Vagina (tissue), 2 donors: ENCODE data around the gene ZNF664. TPM values are rescaled to one million over a fixed set of nuclear protein-coding genes. Genes with fewer than 3 reads are reported as not detected.

Experiments
- DNase-seq, 2 donors: peaks; one replicate each; pipeline ENCODE4 v3.0.0-alpha.2; 2017; ENCODE audit errors: extremely low spot score in 2 of 2
- H3K27ac ChIP-seq: fragments of 200-600 bp; sonication (generic); one replicate; pipeline ENCODE4 v1.5.1; 2019
- H3K27me3 ChIP-seq: fragments of 200-600 bp; sonication (generic); one replicate; pipeline ENCODE4 v1.5.1; 2019
- H3K36me3 ChIP-seq, 2 donors: fragments of 200-600 bp; sonication (generic); one replicate each; pipeline ENCODE4 v1.5.1; 2017 to 2019
- H3K4me1 ChIP-seq: fragments of 200-600 bp; sonication (generic); one replicate; pipeline ENCODE4 v1.5.1; 2019
- H3K4me3 ChIP-seq, 2 donors: fragments of 200-600 bp; sonication (generic); 1 replicate in 1 of 2; 2 replicates in 1 of 2; pipeline ENCODE4 v1.5.1; 2016 to 2019
- H3K9me3 ChIP-seq: fragments of 200-600 bp; sonication (generic); one replicate; pipeline ENCODE4 v1.5.1; 2019
- POLR2A ChIP-seq, 2 donors: fragments of 450-650 bp; IDR thresholded peaks; one replicate each; pipeline ENCODE4 v1.6.1; 2017; ENCODE audit warnings: antibody characterized with exemption in 2 of 2, mild to moderate bottlenecking in 2 of 2, moderate library complexity in 2 of 2
- POLR2AphosphoS5 ChIP-seq, 2 donors: sonication (generic); formaldehyde crosslinking; IDR thresholded peaks; one replicate each; pipeline ENCODE4 v1.9.0; 2017; ENCODE audit warnings: antibody characterized with exemption in 2 of 2, mild to moderate bottlenecking in 2 of 2, low read depth in 1 of 2; ENCODE audit not compliant: insufficient read depth in 1 of 2
- intact Hi-C: fragments of 100-400 bp; cut with DNase I; formaldehyde crosslinking; loops from one replicate; pipeline ENCODE4 v1.15.1; 2023
- total RNA-seq: library from RNA; depleted of rRNA; stranded (reverse); fragments of >200 nt; gene quantifications from one replicate; pipeline ENCODE4 v1.2.3, GENCODE V29; 2016
- TF ChIP-seq, protein P1 (sequence below), 3 experiments: fragments of 450-650 bp in 2 of 3; fragments of 200-600 bp in 1 of 3; sonication (generic) in 1 of 3; IDR thresholded peaks; one replicate each; pipeline ENCODE4 v1.5.1; 2017 to 2019; ENCODE audit warnings: antibody characterized with exemption in 3 of 3, mild to moderate bottlenecking in 2 of 3, moderate library complexity in 2 of 3

ZNF664 gene
- total RNA-seq, 1 donor from 2014 or later: 40.5 TPM

DNA sequence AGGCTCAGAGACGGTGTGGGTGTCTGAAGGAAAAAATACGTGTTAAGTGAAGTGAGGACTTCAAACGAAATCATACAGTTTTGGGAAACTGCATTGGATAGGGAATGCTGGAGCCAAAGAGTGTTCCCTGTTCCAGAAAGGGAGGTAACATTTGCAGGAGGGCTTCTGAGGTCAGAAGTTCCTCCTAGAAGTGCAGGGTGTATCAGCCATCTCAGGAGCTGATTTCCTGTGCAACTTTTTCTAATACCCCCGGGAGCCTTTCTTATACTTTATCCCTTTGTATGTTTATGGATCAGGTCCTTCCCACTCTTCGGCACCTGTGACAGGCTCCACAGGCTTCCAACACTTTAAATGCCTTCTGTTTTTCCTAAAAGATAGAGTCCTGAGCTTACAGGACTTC, 24.9 kb downstream of the ZNF664 start:
- Histone ChIP-seq H3K4me1 (peaks cover 20% of the 10 kb centered on the region), H3K4me3 (no peak overlapping the region), H3K27me3 (no peaks in the 10 kb centered on the region), H3K36me3 (peaks cover 0 to 15% of the 10 kb centered on the region in 2 donors), H3K9me3 (no peaks in the 10 kb centered on the region), H3K27ac (no peak overlapping the region)
- TF ChIP-seq POLR2AphosphoS5 (IDR thresholded peaks at IDR 0.05; ENCODE audit: insufficient read depth in 1 of 2, low read depth in 1 of 2) (no peak), POLR2A (IDR thresholded peaks at IDR 0.05) (no peak)
- TF ChIP-seq, protein P1, sequence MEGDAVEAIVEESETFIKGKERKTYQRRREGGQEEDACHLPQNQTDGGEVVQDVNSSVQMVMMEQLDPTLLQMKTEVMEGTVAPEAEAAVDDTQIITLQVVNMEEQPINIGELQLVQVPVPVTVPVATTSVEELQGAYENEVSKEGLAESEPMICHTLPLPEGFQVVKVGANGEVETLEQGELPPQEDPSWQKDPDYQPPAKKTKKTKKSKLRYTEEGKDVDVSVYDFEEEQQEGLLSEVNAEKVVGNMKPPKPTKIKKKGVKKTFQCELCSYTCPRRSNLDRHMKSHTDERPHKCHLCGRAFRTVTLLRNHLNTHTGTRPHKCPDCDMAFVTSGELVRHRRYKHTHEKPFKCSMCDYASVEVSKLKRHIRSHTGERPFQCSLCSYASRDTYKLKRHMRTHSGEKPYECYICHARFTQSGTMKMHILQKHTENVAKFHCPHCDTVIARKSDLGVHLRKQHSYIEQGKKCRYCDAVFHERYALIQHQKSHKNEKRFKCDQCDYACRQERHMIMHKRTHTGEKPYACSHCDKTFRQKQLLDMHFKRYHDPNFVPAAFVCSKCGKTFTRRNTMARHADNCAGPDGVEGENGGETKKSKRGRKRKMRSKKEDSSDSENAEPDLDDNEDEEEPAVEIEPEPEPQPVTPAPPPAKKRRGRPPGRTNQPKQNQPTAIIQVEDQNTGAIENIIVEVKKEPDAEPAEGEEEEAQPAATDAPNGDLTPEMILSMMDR (IDR thresholded peaks at IDR 0.05): no peak
- intact Hi-C loops: no loop called here
- peak in 1 of 2 donors; percentile 25 for DNase-seq

- TF ChIP-seq, protein P1 (IDR thresholded peaks at IDR 0.05): no peak
- TF ChIP-seq POLR2A (IDR thresholded peaks at IDR 0.05) (no peak), POLR2AphosphoS5 (IDR thresholded peaks at IDR 0.05; ENCODE audit: insufficient read depth in 1 of 2, low read depth in 1 of 2) (no peak)
- Histone ChIP-seq H3K4me1 (peaks cover 24% of the 10 kb centered on the region), H3K27ac (no peak overlapping the region), H3K36me3 (peaks cover 0 to 11% of the 10 kb centered on the region in 2 donors), H3K9me3 (no peaks in the 10 kb centered on the region), H3K4me3 (no peak overlapping the region), H3K27me3 (no peaks in the 10 kb centered on the region)
- intact Hi-C loops: no loop called here
- DNase-seq: peak in 1 of 2 donors; percentile 52
Measured at GRCh38 chr12:123998344-123998990, 25.5 kb downstream of the ZNF664 start.

GRCh38 chr12:123998991-123999359, 26.0 kb downstream of the ZNF664 start:
- intact Hi-C loops: no loop called here
- H3K4me1 ChIP-seq: peaks cover 24% of the 10 kb centered on the region
- DNase-seq: no peak

GRCh38 chr12:124000111-124000510, 27.1 kb downstream of the ZNF664 start:
- H3K4me1 ChIP-seq: peaks cover 25% of the 10 kb centered on the region
- peak in 1 of 2 donors; percentile 49 for DNase-seq
- intact Hi-C loops: no loop called here
- H3K4me3 ChIP-seq: no peak overlapping the region
- TF ChIP-seq POLR2AphosphoS5 (IDR thresholded peaks at IDR 0.05; ENCODE audit: insufficient read depth in 1 of 2, low read depth in 1 of 2): no peak
- no peak for TF ChIP-seq POLR2A (IDR thresholded peaks at IDR 0.05)
- TF ChIP-seq, protein P1 (IDR thresholded peaks at IDR 0.05): no peak
- peaks cover 0 to 14% of the 10 kb centered on the region in 2 donors for H3K36me3 ChIP-seq
- no peak overlapping the region for H3K27ac ChIP-seq
- H3K27me3 ChIP-seq: no peaks in the 10 kb centered on the region
- no peaks in the 10 kb centered on the region for H3K9me3 ChIP-seq

More at GRCh38 chr12:123998991-123999359, 26.0 kb downstream of the ZNF664 start:
- Histone ChIP-seq H3K4me3 (no peak overlapping the region), H3K27ac (no peak overlapping the region), H3K36me3 (peaks cover 0 to 10% of the 10 kb centered on the region in 2 donors), H3K27me3 (no peaks in the 10 kb centered on the region), H3K9me3 (no peaks in the 10 kb centered on the region)
- TF ChIP-seq POLR2AphosphoS5 (IDR thresholded peaks at IDR 0.05; ENCODE audit: insufficient read depth in 1 of 2, low read depth in 1 of 2): no peak
- no peak for TF ChIP-seq POLR2A (IDR thresholded peaks at IDR 0.05)
- TF ChIP-seq, protein P1 (IDR thresholded peaks at IDR 0.05): no peak

DNA sequence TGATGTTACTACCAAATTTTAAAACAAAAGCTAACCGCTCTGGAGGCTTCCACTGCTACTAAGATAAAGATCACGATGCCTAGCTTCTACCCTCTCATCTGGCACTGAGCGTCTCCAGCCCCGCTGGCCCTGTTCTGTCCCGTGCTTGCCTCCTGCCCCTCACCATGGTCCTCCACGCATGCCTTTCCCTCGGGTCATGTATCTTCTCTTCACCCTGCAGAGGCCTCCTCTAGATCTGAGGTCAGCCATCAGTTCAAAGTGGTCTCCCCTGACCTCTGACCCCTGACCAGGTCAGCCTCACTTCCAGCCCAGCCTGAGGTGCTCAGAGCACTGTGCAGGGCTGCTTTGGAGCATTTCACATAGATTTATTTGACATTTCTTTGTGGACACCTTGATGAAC, 28.3 kb downstream of the ZNF664 start:
- Histone ChIP-seq H3K27me3 (no peaks in the 10 kb centered on the region), H3K4me1 (peaks cover 17% of the 10 kb centered on the region), H3K27ac (no peak overlapping the region), H3K36me3 (peaks cover 0 to 14% of the 10 kb centered on the region in 2 donors), H3K9me3 (no peaks in the 10 kb centered on the region), H3K4me3 (no peak overlapping the region)
- DNase-seq: peak in 1 of 2 donors; percentile 40
- intact Hi-C loops: no loop called here
- no peak for TF ChIP-seq POLR2A (IDR thresholded peaks at IDR 0.05)
- TF ChIP-seq, protein P1 (IDR thresholded peaks at IDR 0.05): no peak
- no peak for TF ChIP-seq POLR2AphosphoS5 (IDR thresholded peaks at IDR 0.05; ENCODE audit: insufficient read depth in 1 of 2, low read depth in 1 of 2)
